ENCODE data around the gene HIVEP3. TPM values are rescaled to one million over a fixed set of nuclear protein-coding genes. Genes with fewer than 3 reads are reported as not detected.

HIVEP3 gene
- polyA plus RNA-seq, 4 donors = 3.5 to 4.8 (median 4.6) TPM

GRCh38 chr1:41719590-41719989 is 199.1 kb downstream of the HIVEP3 start:
- no peak for DNase-seq (ENCODE audit: low read depth in 4 of 4, low spot score in 2 of 4)

GRCh38 chr1:41719128-41719527 is 199.6 kb downstream of the HIVEP3 start:
- DNase-seq (ENCODE audit: low read depth in 4 of 4, low spot score in 2 of 4) = no peak

GRCh38 chr1:41718497-41718896 is 200.2 kb downstream of the HIVEP3 start:
- DNase-seq (ENCODE audit: low read depth in 4 of 4, low spot score in 2 of 4) = no peak

DNA sequence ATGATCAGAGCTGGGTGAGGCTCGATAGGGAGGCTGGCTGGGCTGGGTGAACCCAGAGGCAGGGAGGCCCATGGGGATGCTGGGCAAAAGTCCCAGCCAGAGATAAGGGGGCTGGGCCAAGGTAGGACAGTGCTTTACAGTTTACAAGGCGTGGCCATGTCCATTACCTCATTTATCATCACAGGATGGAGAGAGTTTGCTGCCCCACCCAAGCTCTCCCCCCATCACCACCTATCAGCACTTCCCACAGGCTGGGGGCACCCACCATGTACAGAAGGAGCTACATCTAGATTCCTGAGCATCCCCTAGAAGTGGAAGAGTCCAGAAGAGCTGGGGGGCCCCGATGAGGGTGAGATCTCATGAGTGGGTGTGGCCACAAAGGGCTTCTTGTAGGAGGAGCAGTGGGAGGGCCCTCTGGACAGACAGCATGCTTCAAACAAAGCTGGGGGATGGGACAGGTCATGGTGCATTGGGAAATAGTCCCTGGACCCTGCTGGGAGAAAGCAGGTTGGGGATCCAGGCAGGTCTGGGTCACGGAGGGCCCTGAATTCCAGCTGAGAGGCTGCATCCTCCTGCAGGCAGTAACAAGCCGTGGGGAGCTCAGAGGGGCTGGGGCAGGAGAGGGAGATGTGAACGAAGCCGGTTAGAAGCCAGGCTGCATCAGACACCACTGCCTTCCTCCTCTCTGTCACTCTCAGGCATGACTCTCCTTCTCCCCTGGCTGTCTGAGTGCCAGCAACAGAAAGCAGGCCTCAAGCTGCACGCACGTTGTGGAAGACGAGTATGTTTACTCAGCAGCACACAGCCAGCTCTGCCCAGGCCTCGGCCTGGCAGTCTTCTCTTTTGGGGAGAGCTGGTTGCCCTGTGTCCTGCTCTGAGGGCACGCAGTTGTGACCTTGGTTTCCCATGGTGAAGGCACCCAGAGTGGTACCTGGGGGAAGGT is 202.3 kb downstream of the HIVEP3 start:
- no peak for DNase-seq (ENCODE audit: low read depth in 4 of 4, low spot score in 2 of 4)

DNA sequence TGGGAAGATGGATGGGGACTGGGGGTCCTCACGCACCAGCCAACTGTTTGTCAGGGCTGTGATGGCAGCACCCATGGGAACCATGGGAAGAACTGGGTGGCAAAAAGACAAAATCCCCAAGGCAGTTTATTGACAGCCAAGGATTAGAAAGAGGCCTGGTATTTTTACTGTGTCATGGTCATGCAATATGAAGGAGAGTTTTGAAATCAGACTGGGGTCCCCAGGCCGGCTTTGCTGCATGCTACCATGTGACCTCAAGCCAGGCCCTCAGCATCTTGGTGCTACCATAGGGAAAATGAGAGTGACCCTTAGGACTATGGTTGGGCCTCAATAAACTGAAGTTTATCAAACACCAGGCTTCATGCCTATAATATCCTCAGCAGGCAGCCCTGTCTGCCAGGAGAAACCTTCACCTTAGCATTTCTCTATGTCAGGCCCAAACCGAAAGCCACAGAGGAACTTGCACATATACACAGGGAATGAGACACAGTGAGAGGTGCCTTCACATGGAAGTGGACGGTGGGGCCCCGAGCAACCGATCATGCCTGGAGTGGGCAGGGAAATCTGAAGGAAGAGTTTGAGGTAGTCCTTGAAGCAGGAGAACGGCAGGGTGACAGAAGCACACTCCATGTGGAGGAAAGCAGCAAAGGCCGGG is 203.2 kb downstream of the HIVEP3 start:
- DNase-seq (ENCODE audit: low read depth in 4 of 4, low spot score in 2 of 4) = no peak

DNA sequence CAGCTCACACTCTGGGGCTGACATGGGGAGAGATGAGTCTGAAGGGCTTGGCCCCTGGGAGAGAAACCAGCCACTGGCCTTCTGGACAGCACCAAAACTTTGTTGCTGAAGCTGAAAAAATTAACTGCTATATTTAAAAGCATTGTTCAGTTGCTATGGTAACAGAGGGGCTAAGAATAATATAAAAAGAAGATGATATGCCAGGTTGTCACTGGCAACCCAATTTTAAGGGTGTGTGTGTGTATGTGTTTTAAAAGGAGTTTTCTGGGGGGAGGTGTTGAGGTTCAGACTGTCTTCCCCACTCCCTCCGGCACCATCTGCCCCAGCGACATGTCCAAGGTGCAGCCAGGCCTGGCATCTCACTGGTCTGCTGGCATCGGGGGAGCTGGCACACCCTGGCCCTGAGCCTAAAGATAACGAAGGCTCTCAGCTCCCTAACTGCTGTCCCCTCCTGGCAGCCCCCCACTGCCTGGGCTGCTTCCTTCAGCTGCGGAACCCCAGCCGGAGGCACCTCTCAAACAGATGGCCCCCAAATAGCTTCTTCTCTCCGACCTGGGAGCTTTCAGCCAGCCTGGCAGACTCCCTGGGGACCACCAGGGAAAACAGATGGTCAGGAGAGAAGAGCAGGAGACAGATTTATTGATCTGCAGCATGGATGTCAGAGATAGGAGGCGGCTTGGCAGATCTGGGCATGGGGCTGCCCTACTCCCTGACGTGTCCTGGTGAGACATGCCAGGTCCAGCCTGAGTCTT is 203.9 kb downstream of the HIVEP3 start:
- no peak for DNase-seq (ENCODE audit: low read depth in 4 of 4, low spot score in 2 of 4)

DNA sequence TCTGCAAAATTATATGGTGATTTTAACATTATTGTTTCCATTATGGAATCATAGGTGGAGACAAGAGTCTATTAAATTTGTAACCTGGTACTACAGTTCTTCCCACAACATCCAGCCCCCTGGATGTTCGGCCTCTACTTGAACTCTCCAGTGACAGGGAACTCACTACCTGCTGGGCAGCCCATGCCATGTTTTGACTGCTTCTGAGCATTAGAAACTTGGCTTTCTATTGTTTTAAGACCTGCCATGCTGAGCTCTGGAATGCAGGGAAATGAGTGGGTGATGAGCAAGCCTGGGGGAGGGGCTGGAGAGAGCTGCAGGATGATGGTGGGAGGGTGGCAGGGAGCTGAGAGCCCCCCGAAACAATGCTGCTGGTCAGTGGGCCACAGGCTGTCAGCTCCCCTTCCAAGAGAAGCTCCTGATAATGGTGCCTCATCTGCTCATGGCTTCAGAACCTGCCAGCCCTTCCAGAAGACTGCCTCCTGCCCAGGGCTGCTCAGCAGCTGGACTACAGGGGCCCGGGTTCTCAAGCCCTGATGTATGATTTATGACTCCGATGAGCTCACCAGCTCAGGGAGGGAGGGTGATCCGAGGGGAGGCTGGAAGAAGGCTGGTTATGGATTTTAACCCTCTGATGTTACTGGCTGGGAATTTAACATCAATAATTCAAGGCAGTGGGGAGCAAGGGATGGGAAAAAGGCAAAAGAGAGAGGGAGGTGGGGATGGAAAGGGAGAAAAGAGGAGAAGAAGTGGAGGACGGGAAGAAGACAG is 205.0 kb downstream of the HIVEP3 start:
- peak in 2 of 4 donors; percentile 23 to 40 for DNase-seq (ENCODE audit: low read depth in 4 of 4, low spot score in 2 of 4)

- no peak for DNase-seq (ENCODE audit: low read depth in 4 of 4, low spot score in 2 of 4)
Observed at GRCh38 chr1:41713141-41713540, 205.6 kb downstream of the HIVEP3 start.

- DNase-seq (ENCODE audit: low read depth in 4 of 4, low spot score in 2 of 4) = no peak
Observed at GRCh38 chr1:41712695-41713094, 206.0 kb downstream of the HIVEP3 start.

- DNase-seq (ENCODE audit: low read depth in 4 of 4, low spot score in 2 of 4) = no peak
Observed at GRCh38 chr1:41712081-41712480, 206.6 kb downstream of the HIVEP3 start.

DNA sequence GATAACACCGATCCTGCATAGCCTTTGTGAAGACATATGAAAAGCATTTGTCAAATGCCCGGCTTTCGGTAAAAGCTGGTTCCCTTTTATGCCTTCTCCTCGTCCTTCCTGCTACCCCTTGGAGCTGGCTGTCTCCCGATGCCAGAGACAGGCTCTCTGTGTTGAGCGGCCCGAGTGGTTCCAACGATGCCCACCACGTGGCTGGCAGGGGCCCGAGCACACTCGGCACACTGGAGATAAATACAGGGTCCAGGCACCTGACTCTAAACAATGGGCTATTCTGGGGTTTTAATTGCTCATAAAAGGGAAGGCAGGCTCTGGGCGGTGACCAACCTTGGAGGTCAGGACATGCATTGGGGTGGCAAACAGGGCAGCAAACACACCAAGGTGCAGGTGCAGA is 207.1 kb downstream of the HIVEP3 start:
- no peak for DNase-seq (ENCODE audit: low read depth in 4 of 4, low spot score in 2 of 4)

DNA sequence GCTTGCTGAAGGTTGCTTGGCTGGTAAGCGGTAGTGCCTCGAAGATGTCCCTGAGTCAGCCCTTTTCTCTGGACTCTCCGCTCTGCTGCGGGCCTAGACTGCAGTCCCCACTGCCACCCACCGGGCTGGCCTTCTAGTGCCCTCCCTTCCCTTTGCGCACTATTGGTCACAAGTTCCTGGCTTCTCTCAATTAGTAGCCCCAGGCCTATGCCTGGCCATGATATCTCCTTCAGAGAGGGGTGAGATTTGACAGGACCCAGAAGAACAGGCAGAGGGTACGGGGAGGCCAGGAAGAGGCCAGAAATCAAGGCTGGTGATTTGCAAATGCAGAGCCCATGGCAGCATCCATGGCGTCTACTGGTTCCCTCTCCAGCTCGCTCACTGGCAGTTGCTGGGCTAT is 207.7 kb downstream of the HIVEP3 start:
- no peak for DNase-seq (ENCODE audit: low read depth in 4 of 4, low spot score in 2 of 4)

DNA sequence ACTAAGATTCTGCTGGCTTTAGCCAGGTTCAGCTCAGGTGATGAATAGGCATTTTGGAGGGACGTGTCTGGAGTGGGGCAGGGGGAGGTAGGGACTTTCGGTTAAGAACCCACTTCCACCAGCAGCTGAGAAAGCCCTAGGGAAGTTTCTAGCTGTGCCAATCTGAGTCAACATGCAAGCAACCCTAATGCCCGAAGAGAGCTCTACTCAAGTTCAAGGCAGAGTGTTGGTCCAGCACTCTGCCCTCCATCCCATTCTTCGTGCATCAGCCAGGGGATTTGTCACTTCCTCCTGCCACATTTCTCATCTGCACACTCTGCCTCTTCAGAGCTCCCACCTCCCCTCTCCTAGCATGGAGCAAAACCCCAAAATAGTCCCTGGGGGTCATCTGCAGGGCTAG is 208.8 kb downstream of the HIVEP3 start:
- DNase-seq (ENCODE audit: low read depth in 4 of 4, low spot score in 2 of 4) = no peak

DNA sequence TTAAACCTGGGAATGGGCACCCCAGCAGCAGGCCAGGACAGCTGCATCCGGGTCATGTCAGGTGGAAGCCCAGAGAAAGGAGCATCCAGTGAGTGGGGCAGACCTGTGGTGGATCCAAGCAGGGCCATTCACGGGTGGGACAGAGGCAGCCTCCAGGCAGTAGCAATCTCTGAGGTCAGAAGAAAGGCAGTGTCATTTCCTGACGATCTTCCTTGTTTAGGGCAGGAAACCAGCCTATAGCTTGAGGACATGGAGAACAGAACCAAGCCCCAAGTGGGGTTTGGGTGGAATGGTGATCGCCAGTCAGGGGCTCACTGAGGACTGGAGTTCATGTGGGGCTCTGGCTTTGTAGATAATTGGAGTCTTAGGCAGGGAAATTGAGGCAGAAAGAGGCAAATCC is 209.4 kb downstream of the HIVEP3 start:
- DNase-seq (ENCODE audit: low read depth in 4 of 4, low spot score in 2 of 4) = no peak

- DNase-seq (ENCODE audit: low read depth in 4 of 4, low spot score in 2 of 4) = no peak
Observed at GRCh38 chr1:41708332-41708731, 210.4 kb downstream of the HIVEP3 start.

- no peak for DNase-seq (ENCODE audit: low read depth in 4 of 4, low spot score in 2 of 4)
Observed at GRCh38 chr1:41707793-41708192, 210.9 kb downstream of the HIVEP3 start.

DNA sequence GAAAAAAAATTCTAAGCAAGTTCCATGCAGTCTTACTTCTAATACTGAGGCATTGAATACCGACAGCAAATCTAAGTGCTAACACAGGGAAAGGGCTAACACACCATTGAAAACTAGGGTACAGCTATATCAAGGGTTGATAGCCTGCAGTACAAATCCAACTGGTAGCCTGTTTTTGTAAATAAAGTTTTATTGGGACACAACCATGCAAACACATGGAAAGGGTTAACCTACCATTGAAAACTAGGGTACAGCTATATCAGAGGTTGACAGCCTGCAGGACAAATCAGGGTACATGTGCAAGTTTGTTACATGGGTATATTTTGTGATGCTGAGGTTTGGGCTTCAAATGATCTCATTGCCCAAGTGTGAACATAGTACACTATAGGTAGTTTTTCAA is 212.9 kb downstream of the HIVEP3 start:
- DNase-seq (ENCODE audit: low read depth in 4 of 4, low spot score in 2 of 4) = no peak

GRCh38 chr1:41704196-41704595 is 214.5 kb downstream of the HIVEP3 start:
- DNase-seq (ENCODE audit: low read depth in 4 of 4, low spot score in 2 of 4) = no peak

GRCh38 chr1:41702771-41703170 is 216.0 kb downstream of the HIVEP3 start:
- DNase-seq (ENCODE audit: low read depth in 4 of 4, low spot score in 2 of 4) = no peak

GRCh38 chr1:41700986-41701535 is 217.7 kb downstream of the HIVEP3 start:
- DNase-seq (ENCODE audit: low read depth in 4 of 4, low spot score in 2 of 4) = no peak

All from left renal cortex interstitium (tissue), 4 donors.